ENCODE results near the gene MICAL2. TPM values are rescaled to one million over a fixed set of nuclear protein-coding genes. Genes with fewer than 3 reads are reported as not detected.

MICAL2 gene
- total and polyA plus RNA-seq, 12 donors, result 8.4 to 80.5 (median 34.1) TPM

DNA sequence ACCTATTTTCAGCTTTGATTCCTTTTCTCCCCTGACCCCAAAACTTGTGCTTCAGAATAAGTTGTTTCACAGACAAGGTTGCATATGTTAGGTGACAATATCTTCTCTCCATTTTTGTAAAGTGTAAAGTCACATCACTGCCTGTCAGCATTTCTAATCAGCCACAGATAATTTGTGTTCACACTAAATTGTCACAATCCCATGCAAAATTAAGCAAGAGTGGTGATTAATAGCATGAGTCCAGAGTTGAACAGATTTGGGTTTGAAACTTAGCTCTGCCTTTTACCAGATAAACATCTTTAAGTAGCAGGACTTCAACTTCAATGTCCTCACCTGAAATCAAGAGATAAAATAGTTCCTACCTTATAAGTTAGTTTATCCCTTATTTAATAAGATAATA lies 80.1 kb downstream of the MICAL2 start:
- no peak for DNase-seq
- no peaks in the 10 kb centered on the region for H3K36me3 ChIP-seq (replicated peaks in 1 of 2)
- no peak overlapping the region for H3K27ac ChIP-seq
- no peaks in the 10 kb centered on the region for H3K9me3 ChIP-seq (replicated peaks in 1 of 3)
- no peaks in the 10 kb centered on the region for H3K27me3 ChIP-seq
- TF ChIP-seq POLR2A (IDR thresholded peaks at IDR 0.05), result no peak
- no peak for TF ChIP-seq CTCF (IDR thresholded peaks at IDR 0.05)
- intact Hi-C loops (cut with DNase I), result no loop called here
- H3K4me1 ChIP-seq (replicated peaks in 1 of 2), result no peaks in the 10 kb centered on the region
- no peak overlapping the region for H3K4me3 ChIP-seq

- intact Hi-C loops (cut with DNase I), result no loop called here
- DNase-seq, result no peak
- no peaks in the 10 kb centered on the region for H3K4me1 ChIP-seq (replicated peaks in 1 of 2)
- no peak for TF ChIP-seq CTCF (IDR thresholded peaks at IDR 0.05)
- no peak for TF ChIP-seq POLR2A (IDR thresholded peaks at IDR 0.05)
- 87 to 99% (median 91%) methylated on average over 8 of the region's 8 CpGs for WGBS, 4 donors
- no peaks in the 10 kb centered on the region for H3K27me3 ChIP-seq
- H3K36me3 ChIP-seq (replicated peaks in 1 of 2), result no peaks in the 10 kb centered on the region
- H3K4me3 ChIP-seq, result no peak overlapping the region
- H3K9me3 ChIP-seq (replicated peaks in 1 of 3), result no peaks in the 10 kb centered on the region
- H3K27ac ChIP-seq, result no peak overlapping the region
Observed at GRCh38 chr11:12192794-12193514, 82.6 kb downstream of the MICAL2 start.

GRCh38 chr11:12193515-12194336 lies 83.3 kb downstream of the MICAL2 start:
- Histone ChIP-seq H3K4me1 (replicated peaks in 1 of 2) (no peaks in the 10 kb centered on the region), H3K27me3 (no peaks in the 10 kb centered on the region), H3K27ac (no peak overlapping the region), H3K36me3 (replicated peaks in 1 of 2) (no peaks in the 10 kb centered on the region), H3K4me3 (no peak overlapping the region), H3K9me3 (replicated peaks in 1 of 3) (no peaks in the 10 kb centered on the region)
- no peak for DNase-seq
- TF ChIP-seq POLR2A (IDR thresholded peaks at IDR 0.05) (no peak), CTCF (IDR thresholded peaks at IDR 0.05) (no peak)
- 90 to 98% (median 96%) methylated on average over 2 to 3 of the region's 3 CpGs for WGBS, 4 donors
- intact Hi-C loops (cut with DNase I), result no loop called here

GRCh38 chr11:12195768-12196167 lies 85.4 kb downstream of the MICAL2 start:
- no peak overlapping the region for H3K27ac ChIP-seq
- TF ChIP-seq CTCF (IDR thresholded peaks at IDR 0.05) (no peak), POLR2A (IDR thresholded peaks at IDR 0.05) (no peak)
- peaks cover 0 to 12% of the 10 kb centered on the region in 2 donors for H3K4me1 ChIP-seq (replicated peaks in 1 of 2)
- 71 to 78% (median 72%) methylated on average over 5 of the region's 5 CpGs for WGBS, 4 donors
- H3K36me3 ChIP-seq (replicated peaks in 1 of 2), result no peaks in the 10 kb centered on the region
- intact Hi-C loops (cut with DNase I), result no loop called here
- no peak overlapping the region for H3K4me3 ChIP-seq
- no peaks in the 10 kb centered on the region for H3K27me3 ChIP-seq
- no peak for DNase-seq
- no peaks in the 10 kb centered on the region for H3K9me3 ChIP-seq (replicated peaks in 1 of 3)
